ENCODE measurements around the gene PAPPA.

- TF ChIP-seq CTCF (IDR thresholded peaks at IDR 0.05) (no peak), EZH2phosphoT487 (IDR thresholded peaks at IDR 0.05) (no peak)
Measured at GRCh38 chr9:116190637-116191396, 37.2 kb downstream of the PAPPA start.

Data from neural progenitor cell (in vitro differentiated cells).